HCT116 (cell line): Measurements from ENCODE around the gene SLC35F6. TPM values are rescaled to one million over a fixed set of nuclear protein-coding genes. Genes with fewer than 3 reads are reported as not detected.

Experiments
- ATAC-seq: fragments of 200-7000 bp; cut with Tn5 transposase; 2 replicates; pipeline ENCODE4 v1.9.1; 2020; ENCODE audit warnings: mild to moderate bottlenecking, moderate library complexity
- BruUV-seq: library from RNA; stranded (reverse); fragments of 400-500 nt; replicated peaks from 2 replicates; lab custom pipeline; 2021; lab: Mats Ljungman, UMichigan
- CTCF ChIA-PET: fragments of 300-600 bp; sonication (Branson Sonifier 250); formaldehyde crosslinking; loops from one replicate; lab custom pipeline; 2021; ENCODE audit warnings: antibody characterized with exemption; lab: Charles Lee
- POLR2A ChIA-PET: fragments of 300-600, 350-600 bp; sonication (Branson Sonifier 250); formaldehyde crosslinking; loops from one replicate; lab custom pipeline; 2021; ENCODE audit warnings: antibody characterized with exemption; lab: Charles Lee
- RAD21 ChIA-PET, 2 experiments: fragments of 300-600 bp; sonication (Branson Sonifier 250); formaldehyde crosslinking; loops; one replicate each; lab custom pipeline; 2023; ENCODE audit warnings: low total read pairs in 2 of 2; ENCODE audit not compliant: uncharacterized antibody in 2 of 2, unreplicated experiment in 2 of 2, low non-redundant PET in 1 of 2; lab: Charles Lee
- DNase-seq: peaks from one replicate; pipeline ENCODE4 v3.0.0-alpha.2; 2010; ENCODE audit warnings: low read depth, low spot score
- H2AFZ ChIP-seq: fragments of 200-600 bp; shearing (Covaris generic), sonication (generic); 2 replicates; pipeline ENCODE4 v1.6.1; 2017; ENCODE audit warnings: low read depth, mixed run types, mixed read lengths, antibody characterized with exemption, low read length; ENCODE audit not compliant: poor library complexity, severe bottlenecking
- H3K27ac ChIP-seq: 2 replicates; pipeline ENCODE4 v1.5.1; 2012; ENCODE audit warnings: low read depth, low read length
- H3K27me3 ChIP-seq: fragments of 200-600 bp; sonication (generic); 2 replicates; pipeline ENCODE4 v1.6.1; 2016; ENCODE audit warnings: mixed run types, low read length, mixed read lengths; ENCODE audit not compliant: insufficient read depth
- H3K36me3 ChIP-seq, 2 experiments: fragments of 200-500 bp in 1 of 2; fragments of 200-600 bp in 1 of 2; sonication (Bioruptor generic) in 1 of 2; sonication (generic) in 1 of 2; 2 replicates each; pipeline versions ENCODE4 v1.5.1 to v1.6.1; 2014 to 2016; ENCODE audit warnings: low read length in 2 of 2, inconsistent platforms in 1 of 2, mixed read lengths in 1 of 2, mixed run types in 1 of 2; ENCODE audit not compliant: insufficient read depth in 2 of 2, control insufficient read depth in 1 of 2
- H3K4me1 ChIP-seq, 2 experiments: fragments of 200-600 bp in 1 of 2; sonication (generic) in 1 of 2; 2 replicates each; pipeline versions ENCODE4 v1.5.1 to v1.6.1; 2012 to 2017; ENCODE audit warnings: low read length in 2 of 2, inconsistent platforms in 1 of 2, mild to moderate bottlenecking in 1 of 2, mixed read lengths in 1 of 2, mixed run types in 1 of 2, moderate library complexity in 1 of 2; ENCODE audit not compliant: insufficient read depth in 2 of 2, control insufficient read depth in 1 of 2
- H3K4me2 ChIP-seq: fragments of 200-600 bp; sonication (generic); 2 replicates; pipeline ENCODE4 v1.6.1; 2017; ENCODE audit warnings: mixed run types, low read length, mixed read lengths
- H3K4me3 ChIP-seq, 2 experiments: fragments of 200-600 bp in 1 of 2; sonication (generic) in 1 of 2; replicated peaks in 1 of 2; 2 replicates each; pipeline ENCODE4 v1.5.1; 2011 to 2016; ENCODE audit warnings: low read length in 2 of 2, control low read depth in 1 of 2, low read depth in 1 of 2, mild to moderate bottlenecking in 1 of 2, mixed read lengths in 1 of 2, mixed run types in 1 of 2
- H3K79me2 ChIP-seq: fragments of 200-600 bp; sonication (generic); 2 replicates; pipeline ENCODE4 v1.6.1; 2017; ENCODE audit warnings: mild to moderate bottlenecking, mixed run types, low read length, moderate library complexity, mixed read lengths; ENCODE audit not compliant: insufficient read depth
- H3K9ac ChIP-seq: fragments of 200-600 bp; sonication (generic); 2 replicates; pipeline ENCODE4 v1.6.1; 2016; ENCODE audit warnings: low read length, mixed read lengths
- H3K9me2 ChIP-seq: fragments of 200-600 bp; sonication (generic), shearing (Covaris generic); 2 replicates; pipeline ENCODE4 v1.6.1; 2017; ENCODE audit warnings: mixed run types, mild to moderate bottlenecking, moderate library complexity; ENCODE audit not compliant: insufficient read depth
- H3K9me3 ChIP-seq, 2 experiments: fragments of 200-500 bp in 1 of 2; fragments of 200-600 bp in 1 of 2; sonication (Bioruptor generic) in 1 of 2; sonication (generic) in 1 of 2; 2 replicates each; pipeline ENCODE4 v1.6.1; 2014 to 2017; ENCODE audit warnings: low read length in 2 of 2, mixed read lengths in 2 of 2, inconsistent platforms in 1 of 2, low read depth in 1 of 2, mild to moderate bottlenecking in 1 of 2, mixed run types in 1 of 2, moderate library complexity in 1 of 2; ENCODE audit not compliant: control insufficient read depth in 1 of 2, insufficient read depth in 1 of 2
- H4K20me1 ChIP-seq: fragments of 200-600 bp; sonication (generic), shearing (Covaris generic); 2 replicates; pipeline ENCODE4 v1.6.1; 2017; ENCODE audit warnings: mixed run types, mild to moderate bottlenecking, moderate library complexity; ENCODE audit not compliant: insufficient read depth
- CEBPB ChIP-seq: IDR thresholded peaks from 2 replicates; pipeline ENCODE4 v1.6.1; 2012; ENCODE audit warnings: low read depth
- EZH2 ChIP-seq: fragments of 200-600 bp; sonication (generic); IDR thresholded peaks from 2 replicates; pipeline ENCODE4 v1.6.1; 2017; ENCODE audit warnings: antibody characterized with exemption, mixed run types
- EZH2phosphoT487 ChIP-seq: fragments of 200-600 bp; IDR thresholded peaks from 2 replicates; pipeline ENCODE4 v1.6.1; 2018; ENCODE audit warnings: antibody characterized with exemption, borderline replicate concordance
- FOSL1 ChIP-seq: IDR thresholded peaks from 2 replicates; pipeline ENCODE4 v1.6.1; 2012; ENCODE audit warnings: low read depth
- JUND ChIP-seq: IDR thresholded peaks from 2 replicates; pipeline ENCODE4 v1.6.1; 2012
- RAD21 ChIP-seq: IDR thresholded peaks from 2 replicates; pipeline ENCODE4 v1.6.1; 2012; ENCODE audit warnings: low read depth, mild to moderate bottlenecking
- SP1 ChIP-seq: IDR thresholded peaks from 2 replicates; pipeline ENCODE4 v1.6.1; 2012; ENCODE audit warnings: low read depth
- YY1 ChIP-seq: IDR thresholded peaks from 2 replicates; pipeline ENCODE4 v1.6.1; 2011; ENCODE audit warnings: low read length, low read depth, moderate library complexity, mild to moderate bottlenecking; ENCODE audit not compliant: insufficient replicate concordance; ENCODE audit errors: extremely low read depth
- ZFX ChIP-seq: fragments of 450-650 bp; IDR thresholded peaks from 2 replicates; pipeline ENCODE4 v1.6.1; 2017
- intact Hi-C: fragments of 100-400 bp; cut with micrococcal nuclease; formaldehyde crosslinking; loops from 2 replicates; pipeline ENCODE4 v1.10.0; 2022
- total RNA-seq: library from RNA; stranded (reverse); gene quantifications from one replicate; pipeline ENCODE4 v1.2.1, GENCODE V29; 2021; ENCODE audit not compliant: unreplicated experiment
- TF ChIP-seq, protein P1 (sequence below), 3 experiments: fragments of 200-600 bp in 1 of 3; sonication (generic) in 1 of 3; IDR thresholded peaks in 2 of 3; conservative IDR thresholded peaks in 1 of 3; 2 replicates each; pipeline ENCODE4 v1.5.1; 2012 to 2017; ENCODE audit warnings: low read depth in 2 of 3, low read length in 2 of 3, antibody characterized with exemption in 1 of 3, borderline replicate concordance in 1 of 3, control low read depth in 1 of 3, mild to moderate bottlenecking in 1 of 3, mixed read lengths in 1 of 3, mixed run types in 1 of 3, moderate library complexity in 1 of 3; ENCODE audit not compliant: insufficient read depth in 1 of 3
- TF ChIP-seq, protein P2 (sequence below): IDR thresholded peaks from 2 replicates; pipeline ENCODE4 v1.6.1; 2011; ENCODE audit warnings: mild to moderate bottlenecking, low read length, moderate library complexity; ENCODE audit not compliant: insufficient replicate concordance; ENCODE audit errors: extremely low read depth

SLC35F6 gene
- total RNA-seq, 1 experiment from 2014 or later, result 34.5 TPM

DNA sequence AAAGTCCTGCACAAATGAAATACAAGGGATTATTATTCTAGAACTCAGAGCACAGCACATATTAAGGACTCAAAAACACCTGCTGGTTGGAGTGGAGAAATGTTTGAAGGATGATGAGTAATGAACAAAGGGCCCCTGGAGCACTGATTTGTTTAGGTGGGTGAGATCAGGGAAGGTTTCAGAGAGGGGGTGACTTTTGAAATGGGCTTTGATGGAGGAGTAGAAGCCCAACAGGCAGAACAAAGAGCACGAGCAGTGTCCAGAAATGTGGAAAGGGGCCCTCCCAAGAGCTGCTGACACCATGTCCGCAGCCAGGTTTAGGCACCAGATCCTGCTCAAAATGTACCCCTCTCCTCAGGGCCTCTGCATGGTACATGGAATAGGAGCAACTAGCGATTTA, 47.7 kb upstream of the SLC35F6 start:
- ChIA-PET POLR2A (no interaction called here), CTCF (no interaction called here), RAD21 (no interaction called here)
- TF ChIP-seq, protein P1, sequence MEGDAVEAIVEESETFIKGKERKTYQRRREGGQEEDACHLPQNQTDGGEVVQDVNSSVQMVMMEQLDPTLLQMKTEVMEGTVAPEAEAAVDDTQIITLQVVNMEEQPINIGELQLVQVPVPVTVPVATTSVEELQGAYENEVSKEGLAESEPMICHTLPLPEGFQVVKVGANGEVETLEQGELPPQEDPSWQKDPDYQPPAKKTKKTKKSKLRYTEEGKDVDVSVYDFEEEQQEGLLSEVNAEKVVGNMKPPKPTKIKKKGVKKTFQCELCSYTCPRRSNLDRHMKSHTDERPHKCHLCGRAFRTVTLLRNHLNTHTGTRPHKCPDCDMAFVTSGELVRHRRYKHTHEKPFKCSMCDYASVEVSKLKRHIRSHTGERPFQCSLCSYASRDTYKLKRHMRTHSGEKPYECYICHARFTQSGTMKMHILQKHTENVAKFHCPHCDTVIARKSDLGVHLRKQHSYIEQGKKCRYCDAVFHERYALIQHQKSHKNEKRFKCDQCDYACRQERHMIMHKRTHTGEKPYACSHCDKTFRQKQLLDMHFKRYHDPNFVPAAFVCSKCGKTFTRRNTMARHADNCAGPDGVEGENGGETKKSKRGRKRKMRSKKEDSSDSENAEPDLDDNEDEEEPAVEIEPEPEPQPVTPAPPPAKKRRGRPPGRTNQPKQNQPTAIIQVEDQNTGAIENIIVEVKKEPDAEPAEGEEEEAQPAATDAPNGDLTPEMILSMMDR (IDR thresholded peaks at IDR 0.05 in 2 of 3, conservative IDR thresholded peaks at IDR 0.05 in 1 of 3; ENCODE audit: borderline replicate concordance in 1 of 3, insufficient read depth in 1 of 3, low read depth in 2 of 3, low read length in 2 of 3), result 0 out of 6 replicates have a peak, but pooled peaks of 1 of the 3 experiments have one; percentile 9
- TF ChIP-seq RAD21, result no peak
- no peak overlapping the region for H3K27ac ChIP-seq
- BruUV-seq, result no TSS peak
- DNase-seq (no peak), ATAC-seq (no peak)
- H4K20me1 ChIP-seq, result no peaks in the 10 kb centered on the region
- intact Hi-C loops, result no loop called here
- no peak overlapping the region for H2AFZ ChIP-seq
- no peaks in the 10 kb centered on the region for H3K79me2 ChIP-seq
- no peaks in the 10 kb centered on the region for H3K27me3 ChIP-seq
- H3K9ac ChIP-seq, result no peak overlapping the region
- H3K4me2 ChIP-seq, result no peak overlapping the region
- no peaks in the 10 kb centered on the region for H3K9me2 ChIP-seq
- H3K4me3 ChIP-seq, result no peak overlapping the region
- H3K9me3 ChIP-seq, result no peaks in the 10 kb centered on the region
- H3K4me1 ChIP-seq, result peaks cover 22% of the 10 kb centered on the region in 2 experiments
- no peaks in the 10 kb centered on the region for H3K36me3 ChIP-seq

DNA sequence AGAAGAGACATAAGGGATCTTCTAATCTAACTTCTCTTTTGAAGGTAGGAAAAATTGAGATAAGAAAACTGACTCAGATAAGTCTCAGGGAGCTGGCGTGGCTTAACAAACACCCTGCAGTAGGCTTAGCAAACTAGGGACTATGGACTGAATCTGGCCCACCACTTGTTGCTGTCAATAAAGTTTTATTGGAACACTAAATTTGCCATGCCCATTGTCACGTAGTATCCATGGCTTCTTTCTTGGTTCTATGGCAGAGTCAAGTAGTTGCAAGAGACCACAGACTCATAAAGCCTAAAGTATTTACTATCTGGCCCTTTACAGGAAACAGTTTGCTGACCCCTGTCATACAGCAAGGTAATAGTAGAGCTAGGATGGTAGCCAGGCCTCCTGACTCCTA, 47.3 kb upstream of the SLC35F6 start:
- Histone ChIP-seq H3K9me2 (no peaks in the 10 kb centered on the region), H4K20me1 (no peaks in the 10 kb centered on the region), H2AFZ (no peak overlapping the region), H3K4me1 (peaks cover 26 to 27% of the 10 kb centered on the region in 2 experiments), H3K9me3 (no peaks in the 10 kb centered on the region), H3K9ac (no peak overlapping the region), H3K4me2 (no peak overlapping the region), H3K27me3 (no peaks in the 10 kb centered on the region), H3K79me2 (no peaks in the 10 kb centered on the region), H3K27ac (no peak overlapping the region), H3K4me3 (no peak overlapping the region), H3K36me3 (no peaks in the 10 kb centered on the region)
- ATAC-seq (no peak), DNase-seq (no peak)
- ChIA-PET RAD21 (no interaction called here), CTCF (no interaction called here), POLR2A (no interaction called here)
- BruUV-seq, result no TSS peak
- intact Hi-C loops, result no loop called here
- TF ChIP-seq EZH2 (no peak), JUND (no peak), YY1 (no peak), SP1 (no peak), ZFX (no peak), FOSL1 (no peak), EZH2phosphoT487 (no peak), CEBPB (no peak)
- TF ChIP-seq, protein P2, sequence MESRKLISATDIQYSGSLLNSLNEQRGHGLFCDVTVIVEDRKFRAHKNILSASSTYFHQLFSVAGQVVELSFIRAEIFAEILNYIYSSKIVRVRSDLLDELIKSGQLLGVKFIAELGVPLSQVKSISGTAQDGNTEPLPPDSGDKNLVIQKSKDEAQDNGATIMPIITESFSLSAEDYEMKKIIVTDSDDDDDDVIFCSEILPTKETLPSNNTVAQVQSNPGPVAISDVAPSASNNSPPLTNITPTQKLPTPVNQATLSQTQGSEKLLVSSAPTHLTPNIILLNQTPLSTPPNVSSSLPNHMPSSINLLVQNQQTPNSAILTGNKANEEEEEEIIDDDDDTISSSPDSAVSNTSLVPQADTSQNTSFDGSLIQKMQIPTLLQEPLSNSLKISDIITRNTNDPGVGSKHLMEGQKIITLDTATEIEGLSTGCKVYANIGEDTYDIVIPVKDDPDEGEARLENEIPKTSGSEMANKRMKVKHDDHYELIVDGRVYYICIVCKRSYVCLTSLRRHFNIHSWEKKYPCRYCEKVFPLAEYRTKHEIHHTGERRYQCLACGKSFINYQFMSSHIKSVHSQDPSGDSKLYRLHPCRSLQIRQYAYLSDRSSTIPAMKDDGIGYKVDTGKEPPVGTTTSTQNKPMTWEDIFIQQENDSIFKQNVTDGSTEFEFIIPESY, result no peak
- TF ChIP-seq, protein P1 (IDR thresholded peaks at IDR 0.05 in 2 of 3, conservative IDR thresholded peaks at IDR 0.05 in 1 of 3; ENCODE audit: borderline replicate concordance in 1 of 3, insufficient read depth in 1 of 3, low read depth in 2 of 3, low read length in 2 of 3), result no peak
